ENCODE data around the gene DROSHA. TPM values are rescaled to one million over a fixed set of nuclear protein-coding genes. Genes with fewer than 3 reads are reported as not detected.

The DROSHA gene
- total RNA-seq, 1 experiment from 2014 or later, result 162 TPM

- H3K27ac ChIP-seq, result no peak overlapping the region
- no peaks in the 10 kb centered on the region for H3K27me3 ChIP-seq (ENCODE audit: insufficient read depth, low read depth)
- no peaks in the 10 kb centered on the region; the same call in 1 of the 2 replicates for H4K20me1 ChIP-seq (ENCODE audit: insufficient read depth)
- no peak for DNase-seq
- H3K4me3 ChIP-seq, result no peak overlapping the region
- POLR2A ChIA-PET (ENCODE audit: unreplicated experiment), result no interaction called here
- CTCF ChIA-PET, result no interaction called here
- H3K4me2 ChIP-seq, result no peak overlapping the region
- no peak for TF ChIP-seq EZH2 (IDR thresholded peaks at IDR 0.05; ENCODE audit: low read depth)
- TF ChIP-seq, protein P1, sequence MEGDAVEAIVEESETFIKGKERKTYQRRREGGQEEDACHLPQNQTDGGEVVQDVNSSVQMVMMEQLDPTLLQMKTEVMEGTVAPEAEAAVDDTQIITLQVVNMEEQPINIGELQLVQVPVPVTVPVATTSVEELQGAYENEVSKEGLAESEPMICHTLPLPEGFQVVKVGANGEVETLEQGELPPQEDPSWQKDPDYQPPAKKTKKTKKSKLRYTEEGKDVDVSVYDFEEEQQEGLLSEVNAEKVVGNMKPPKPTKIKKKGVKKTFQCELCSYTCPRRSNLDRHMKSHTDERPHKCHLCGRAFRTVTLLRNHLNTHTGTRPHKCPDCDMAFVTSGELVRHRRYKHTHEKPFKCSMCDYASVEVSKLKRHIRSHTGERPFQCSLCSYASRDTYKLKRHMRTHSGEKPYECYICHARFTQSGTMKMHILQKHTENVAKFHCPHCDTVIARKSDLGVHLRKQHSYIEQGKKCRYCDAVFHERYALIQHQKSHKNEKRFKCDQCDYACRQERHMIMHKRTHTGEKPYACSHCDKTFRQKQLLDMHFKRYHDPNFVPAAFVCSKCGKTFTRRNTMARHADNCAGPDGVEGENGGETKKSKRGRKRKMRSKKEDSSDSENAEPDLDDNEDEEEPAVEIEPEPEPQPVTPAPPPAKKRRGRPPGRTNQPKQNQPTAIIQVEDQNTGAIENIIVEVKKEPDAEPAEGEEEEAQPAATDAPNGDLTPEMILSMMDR (conservative IDR thresholded peaks at IDR 0.05), result no peak
- H3F3A ChIP-seq (ENCODE audit: insufficient read depth, low read depth), result no peaks in the 10 kb centered on the region
- no peaks in the 10 kb centered on the region for H3K4me1 ChIP-seq (replicated peaks; ENCODE audit: insufficient read depth)
- no peaks in the 10 kb centered on the region for H3K9me2 ChIP-seq (ENCODE audit: insufficient read depth)
- no peaks in the 10 kb centered on the region for H3K9me3 ChIP-seq (ENCODE audit: insufficient read depth, low read depth)
- intact Hi-C loops (cut with micrococcal nuclease; ENCODE audit: unreplicated experiment), result no loop called here
- H3K36me3 ChIP-seq (ENCODE audit: low read depth), result peaks cover 25% of the 10 kb centered on the region
- BruUV-seq (replicated peaks), result no TSS peak
- no peak overlapping the region for H2AFZ ChIP-seq
- no peaks in the 10 kb centered on the region for H3K79me2 ChIP-seq (ENCODE audit: low read depth)
Measured at GRCh38 chr5:31417512-31417911, 114.4 kb downstream of the DROSHA start.

- Histone ChIP-seq H4K20me1 (ENCODE audit: insufficient read depth) (no peaks in the 10 kb centered on the region; the same call in 1 of the 2 replicates), H2AFZ (no peak overlapping the region), H3K27ac (no peak overlapping the region), H3K9me3 (ENCODE audit: insufficient read depth, low read depth) (no peaks in the 10 kb centered on the region), H3K36me3 (ENCODE audit: low read depth) (peaks cover 34% of the 10 kb centered on the region), H3K79me2 (ENCODE audit: low read depth) (no peaks in the 10 kb centered on the region), H3K27me3 (ENCODE audit: insufficient read depth, low read depth) (no peaks in the 10 kb centered on the region), H3F3A (ENCODE audit: insufficient read depth, low read depth) (no peaks in the 10 kb centered on the region), H3K4me2 (no peak overlapping the region), H3K4me3 (no peak overlapping the region), H3K4me1 (replicated peaks; ENCODE audit: insufficient read depth) (no peaks in the 10 kb centered on the region), H3K9me2 (ENCODE audit: insufficient read depth) (no peaks in the 10 kb centered on the region)
- BruUV-seq (replicated peaks), result no TSS peak
- POLR2A ChIA-PET (ENCODE audit: unreplicated experiment), result no interaction called here
- intact Hi-C loops (cut with micrococcal nuclease; ENCODE audit: unreplicated experiment), result no loop called here
- CTCF ChIA-PET, result no interaction called here
- DNase-seq, result no peak
- TF ChIP-seq, protein P1 (conservative IDR thresholded peaks at IDR 0.05), result no peak
- no peak for TF ChIP-seq EZH2 (IDR thresholded peaks at IDR 0.05; ENCODE audit: low read depth)
Measured at GRCh38 chr5:31416547-31416946, 115.3 kb downstream of the DROSHA start.

- TF ChIP-seq, protein P1 (conservative IDR thresholded peaks at IDR 0.05), result no peak
- no peak for TF ChIP-seq EZH2 (IDR thresholded peaks at IDR 0.05; ENCODE audit: low read depth)
Measured at GRCh38 chr5:31415960-31416359, 115.9 kb downstream of the DROSHA start.

More at GRCh38 chr5:31415960-31416359, 115.9 kb downstream of the DROSHA start:
- Histone ChIP-seq H3K79me2 (ENCODE audit: low read depth) (no peaks in the 10 kb centered on the region), H3K27me3 (ENCODE audit: insufficient read depth, low read depth) (no peaks in the 10 kb centered on the region), H3K4me1 (replicated peaks; ENCODE audit: insufficient read depth) (no peaks in the 10 kb centered on the region), H3F3A (ENCODE audit: insufficient read depth, low read depth) (no peaks in the 10 kb centered on the region), H3K27ac (no peak overlapping the region), H3K4me2 (no peak overlapping the region), H3K36me3 (ENCODE audit: low read depth) (peaks cover 31% of the 10 kb centered on the region), H3K9me3 (ENCODE audit: insufficient read depth, low read depth) (no peaks in the 10 kb centered on the region), H4K20me1 (ENCODE audit: insufficient read depth) (no peaks in the 10 kb centered on the region; the same call in 1 of the 2 replicates), H3K9me2 (ENCODE audit: insufficient read depth) (no peaks in the 10 kb centered on the region), H2AFZ (no peak overlapping the region), H3K4me3 (no peak overlapping the region)
- CTCF ChIA-PET, result no interaction called here
- no peak for DNase-seq
- BruUV-seq (replicated peaks), result no TSS peak
- intact Hi-C loops (cut with micrococcal nuclease; ENCODE audit: unreplicated experiment), result loop anchor here (1.0 to 2.0 kb wide), 2 partner anchors 121 to 179 kb away; no protein-coding TSS in a partner anchor
- POLR2A ChIA-PET (ENCODE audit: unreplicated experiment), result no interaction called here
